ENCODE data around the gene DNAJC27. TPM values are rescaled to one million over a fixed set of nuclear protein-coding genes. Genes with fewer than 3 reads are reported as not detected.

The DNAJC27 gene
- total and polyA plus RNA-seq, 9 of the 15 experiments (the other 6 are each of a cell fraction or from before 2014, with no cell fraction given) = 0.53 to 5.9 (median 3.0) TPM

- Histone ChIP-seq H3K79me2 (ENCODE audit: control insufficient read depth, insufficient read depth, low read length) (no peaks in the 10 kb centered on the region), H3K4me2 (ENCODE audit: insufficient read depth, low read length) (no peak overlapping the region), H3K9ac (ENCODE audit: insufficient read depth in 1 of 2, low read depth in 2 of 2, low read length in 2 of 2) (no peak overlapping the region; a peak in 1 of 4 replicates), H3K27me3 (ENCODE audit: control insufficient read depth in 2 of 2, insufficient read depth in 2 of 2, low read length in 2 of 2) (no peaks in the 10 kb centered on the region), H2AFZ (ENCODE audit: low read depth, low read length) (no peak overlapping the region; the same call in 1 of the 2 replicates), H3K9me3 (replicated peaks; ENCODE audit: control insufficient read depth, insufficient read depth, low read depth, low read length) (no peaks in the 10 kb centered on the region), H3K4me3 (no peak overlapping the region), H3K36me3 (ENCODE audit: control insufficient read depth, insufficient read depth, low read length) (no peaks in the 10 kb centered on the region), H4K20me1 (replicated peaks; ENCODE audit: control insufficient read depth, insufficient read depth, low read length) (no peaks in the 10 kb centered on the region), H3K4me1 (replicated peaks in 1 of 2; ENCODE audit: control insufficient read depth in 2 of 2, insufficient read depth in 2 of 2, low read length in 2 of 2) (peaks cover 5 to 9% of the 10 kb centered on the region in 2 experiments; a peak in 4 of 5 replicates), H3K27ac (ENCODE audit: extremely low read depth, low read depth, low read length) (no peak overlapping the region), H3K9me1 (ENCODE audit: control insufficient read depth, insufficient read depth, low read length) (no peaks in the 10 kb centered on the region)
- DNase-seq (ENCODE audit: extremely low read depth in 1 of 4, low spot score in 3 of 4) (no peak), ATAC-seq (no peak), FAIRE-seq (no peak)
- BruUV-seq (replicated peaks) = no TSS peak
- no peak for TF ChIP-seq ZNF583 (CRISPR knock-in tag; IDR thresholded peaks at IDR 0.05)
- TF ChIP-seq ZNF512 (tag; IDR thresholded peaks at IDR 0.05) = no peak
- 0 out of 4 replicates have a peak, but pooled peaks of 1 of the 2 experiments have one; percentile 79 for TF ChIP-seq MCM7 (IDR thresholded peaks at IDR 0.05)
- in situ Hi-C loops (cut with MboI) = no loop called here
- WGBS (ENCODE audit: insufficient coverage, low coverage, missing lambda C conversion rate) = 31% methylated on average over 5 of the region's 5 CpGs
- ChIA-PET POLR2A (interaction anchor here (0.6 to 0.7 kb wide), 2 partner anchors 15 to 865 kb away, joined by 3 read pairs; no protein-coding TSS in a partner anchor), CTCF (ENCODE audit: low intra/inter-chr PET ratio) (no interaction called here)
- intact Hi-C loops (cut with micrococcal nuclease) = no loop called here
These were observed 39.0 kb downstream of the DNAJC27 start for GRCh38 chr2:24932715-24933114.

- Histone ChIP-seq H3K9ac (ENCODE audit: insufficient read depth in 1 of 2, low read depth in 2 of 2, low read length in 2 of 2) (0 out of 4 replicates have a peak overlapping the region, but pooled peaks of 1 of the 2 experiments have one; percentile 60), H2AFZ (ENCODE audit: low read depth, low read length) (peak overlapping the region; percentile 75), H4K20me1 (replicated peaks; ENCODE audit: control insufficient read depth, insufficient read depth, low read length) (no peaks in the 10 kb centered on the region), H3K9me3 (replicated peaks; ENCODE audit: control insufficient read depth, insufficient read depth, low read depth, low read length) (no peaks in the 10 kb centered on the region), H3K36me3 (ENCODE audit: control insufficient read depth, insufficient read depth, low read length) (no peaks in the 10 kb centered on the region; the same call in 2 of the 3 replicates), H3K27me3 (ENCODE audit: control insufficient read depth in 2 of 2, insufficient read depth in 2 of 2, low read length in 2 of 2) (no peaks in the 10 kb centered on the region), H3K27ac (ENCODE audit: extremely low read depth, low read depth, low read length) (no peak overlapping the region), H3K9me1 (ENCODE audit: control insufficient read depth, insufficient read depth, low read length) (no peaks in the 10 kb centered on the region), H3K4me3 (no peak overlapping the region), H3K4me1 (replicated peaks in 1 of 2; ENCODE audit: control insufficient read depth in 2 of 2, insufficient read depth in 2 of 2, low read length in 2 of 2) (peaks cover 9 to 17% of the 10 kb centered on the region in 2 experiments; a peak in 4 of 5 replicates), H3K79me2 (ENCODE audit: control insufficient read depth, insufficient read depth, low read length) (no peaks in the 10 kb centered on the region), H3K4me2 (ENCODE audit: insufficient read depth, low read length) (no peak overlapping the region)
- in situ Hi-C loops (cut with MboI) (no loop called here), intact Hi-C loops (cut with micrococcal nuclease) (no loop called here)
- DNase-seq (ENCODE audit: extremely low read depth in 1 of 4, low spot score in 3 of 4) (no peak), FAIRE-seq (no peak), ATAC-seq (no peak)
- ChIA-PET POLR2A (interaction anchor here (0.6 to 0.8 kb wide), 3 partner anchors 12 to 839 kb away, joined by 3 read pairs; no protein-coding TSS in a partner anchor), CTCF (ENCODE audit: low intra/inter-chr PET ratio) (no interaction called here)
- no peak for TF ChIP-seq MCM5 (IDR thresholded peaks at IDR 0.05; ENCODE audit: low read depth)
- TF ChIP-seq GATAD2B (IDR thresholded peaks at IDR 0.05; ENCODE audit: borderline replicate concordance) = no peak
- no peak for TF ChIP-seq NEUROD1 (IDR thresholded peaks at IDR 0.05; ENCODE audit: borderline replicate concordance, low read depth, low read length, partially characterized antibody)
- TF ChIP-seq SLC30A9 (CRISPR knock-in tag; IDR thresholded peaks at IDR 0.05) = no peak
- TF ChIP-seq KAT2B (IDR thresholded peaks at IDR 0.05; ENCODE audit: low read depth, low read length) = no peak
- TF ChIP-seq CEBPB (tag; IDR thresholded peaks at IDR 0.05) = no peak
- TF ChIP-seq RUNX1 (IDR thresholded peaks at IDR 0.05; ENCODE audit: low read depth) = no peak
- no peak for TF ChIP-seq ZNF668 (CRISPR knock-in tag; IDR thresholded peaks at IDR 0.05)
- no peak for TF ChIP-seq ZNF785 (CRISPR knock-in tag; IDR thresholded peaks at IDR 0.05)
- no TSS peak for BruUV-seq (replicated peaks)
- 50% methylated on average over 6 of the region's 6 CpGs for WGBS (ENCODE audit: insufficient coverage, low coverage, missing lambda C conversion rate)
These were observed 41.0 kb downstream of the DNAJC27 start for GRCh38 chr2:24930768-24931167.

All from K562 (cell line).